Activated CD4-positive, CD25-positive, alpha-beta regulatory T cell treated with anti-CD3 and anti-CD28 coated beads, Interleukin-2, amount 50 U/mL, for 16 hours (primary cell): Measurements from ENCODE around the gene OTC.

Source experiments
- DNase-seq: peaks from one replicate; pipeline ENCODE4 v3.0.0-alpha.2; 2020; ENCODE audit warnings: low read depth, low spot score

The OTC gene

DNA sequence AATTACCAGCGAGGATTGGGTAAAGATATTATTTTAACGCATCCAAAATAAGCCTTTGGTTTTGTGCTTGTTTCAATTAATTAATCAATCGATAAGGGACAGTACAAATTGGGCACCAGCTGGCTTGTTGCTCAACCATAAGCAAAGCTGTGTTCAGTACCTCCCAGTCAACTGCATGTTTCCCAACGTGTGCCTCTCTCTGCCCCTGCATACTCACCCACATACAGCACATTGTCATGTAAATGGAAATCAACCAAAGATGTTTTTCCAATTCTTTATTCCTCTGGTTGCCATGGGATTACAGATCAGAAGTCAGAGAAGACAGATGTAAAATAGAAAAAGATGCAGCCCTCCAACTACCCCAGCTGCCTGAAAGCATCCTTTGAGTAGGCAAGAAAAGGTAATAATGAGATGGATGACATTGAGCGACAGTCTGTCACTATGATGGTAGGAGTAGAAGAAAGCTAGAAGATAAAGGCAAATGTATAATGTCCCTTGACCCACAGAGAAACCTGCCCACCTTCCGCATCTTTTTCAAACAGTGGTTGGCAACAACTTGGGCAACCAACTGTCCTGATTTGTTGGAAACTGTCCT is 116.3 kb downstream of the OTC start:
- no peak for DNase-seq
